Astrocyte of the cerebellum (primary cell): ENCODE data around the gene CNPY3.

Experiments used
- DNase-seq: peaks from one replicate; pipeline ENCODE4 v3.0.0-alpha.2; 2011; ENCODE audit warnings: low read depth
- H3K4me3 ChIP-seq: 2 replicates; pipeline ENCODE4 v1.5.1; 2011; ENCODE audit warnings: mild to moderate bottlenecking, low read depth, low read length, moderate library complexity
- in situ Hi-C: cut with HindIII; loops from 2 replicates; pipeline ENCODE4 v1.10.0; 2017; ENCODE audit warnings: low sequenced_read_pairs
- TF ChIP-seq, protein P1 (sequence below): IDR thresholded peaks from 2 replicates; pipeline ENCODE4 v1.5.1; 2012; ENCODE audit warnings: low read length, low read depth, moderate library complexity, mild to moderate bottlenecking; ENCODE audit errors: missing control alignments

The CNPY3 gene

DNA sequence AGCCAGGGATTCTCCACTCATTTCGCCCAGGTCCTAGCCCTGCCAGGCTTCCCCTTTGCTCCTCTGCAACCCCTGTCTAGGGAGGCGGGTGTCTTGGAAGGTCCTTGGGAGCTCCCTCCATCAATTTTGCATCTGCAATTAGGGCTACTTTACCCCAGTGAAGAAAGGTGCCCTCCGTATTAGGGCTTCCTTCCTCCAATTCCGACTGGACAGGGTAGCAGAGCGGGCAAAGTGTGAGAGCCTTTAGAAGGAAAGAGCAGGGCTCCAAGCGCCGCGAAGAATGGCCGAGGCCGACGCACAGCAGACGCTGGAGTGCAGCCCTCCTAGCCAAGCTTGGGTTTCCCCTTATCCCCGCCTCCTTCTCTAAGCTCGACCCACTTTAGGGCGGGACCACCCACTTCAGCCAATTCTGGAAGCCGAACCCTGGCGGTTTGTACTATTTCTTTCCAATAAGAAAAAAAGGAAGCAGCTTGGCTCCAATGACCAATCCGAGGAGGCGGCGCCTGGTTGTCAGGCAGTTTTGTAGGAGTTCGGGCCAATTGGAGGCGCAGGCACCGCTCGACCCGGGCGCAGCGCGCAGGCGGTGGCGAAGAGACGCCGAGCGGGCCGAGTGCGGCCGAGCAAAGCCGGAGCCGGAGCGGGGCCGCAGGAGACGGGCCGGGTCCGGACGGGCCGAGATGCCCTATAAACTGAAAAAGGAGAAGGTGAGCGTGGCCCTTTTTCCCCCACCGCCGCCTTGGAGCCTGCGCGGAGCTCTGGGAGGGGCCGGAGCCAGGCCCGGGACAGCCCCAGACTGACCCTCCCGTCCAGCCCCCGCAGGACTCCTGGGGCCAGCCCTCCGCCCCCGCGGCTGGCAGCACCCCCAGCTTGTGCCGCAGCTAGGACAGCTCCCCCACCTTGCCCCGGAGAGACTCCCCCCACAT lies 55.0 kb downstream of the CNPY3 start, which contains the start of gene PPP2R5D:
TSS of gene PPP2R5D (plus strand) at position 570 of the 923 bp plus-strand sequence. CDS start at position 678, 108 bp downstream.
- TF ChIP-seq, protein P1, sequence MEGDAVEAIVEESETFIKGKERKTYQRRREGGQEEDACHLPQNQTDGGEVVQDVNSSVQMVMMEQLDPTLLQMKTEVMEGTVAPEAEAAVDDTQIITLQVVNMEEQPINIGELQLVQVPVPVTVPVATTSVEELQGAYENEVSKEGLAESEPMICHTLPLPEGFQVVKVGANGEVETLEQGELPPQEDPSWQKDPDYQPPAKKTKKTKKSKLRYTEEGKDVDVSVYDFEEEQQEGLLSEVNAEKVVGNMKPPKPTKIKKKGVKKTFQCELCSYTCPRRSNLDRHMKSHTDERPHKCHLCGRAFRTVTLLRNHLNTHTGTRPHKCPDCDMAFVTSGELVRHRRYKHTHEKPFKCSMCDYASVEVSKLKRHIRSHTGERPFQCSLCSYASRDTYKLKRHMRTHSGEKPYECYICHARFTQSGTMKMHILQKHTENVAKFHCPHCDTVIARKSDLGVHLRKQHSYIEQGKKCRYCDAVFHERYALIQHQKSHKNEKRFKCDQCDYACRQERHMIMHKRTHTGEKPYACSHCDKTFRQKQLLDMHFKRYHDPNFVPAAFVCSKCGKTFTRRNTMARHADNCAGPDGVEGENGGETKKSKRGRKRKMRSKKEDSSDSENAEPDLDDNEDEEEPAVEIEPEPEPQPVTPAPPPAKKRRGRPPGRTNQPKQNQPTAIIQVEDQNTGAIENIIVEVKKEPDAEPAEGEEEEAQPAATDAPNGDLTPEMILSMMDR = no peak
- DNase-seq = peak; percentile 99
- H3K4me3 ChIP-seq = peak within 1 kb of the TSS; percentile 86
- in situ Hi-C loops = no loop called here

DNA sequence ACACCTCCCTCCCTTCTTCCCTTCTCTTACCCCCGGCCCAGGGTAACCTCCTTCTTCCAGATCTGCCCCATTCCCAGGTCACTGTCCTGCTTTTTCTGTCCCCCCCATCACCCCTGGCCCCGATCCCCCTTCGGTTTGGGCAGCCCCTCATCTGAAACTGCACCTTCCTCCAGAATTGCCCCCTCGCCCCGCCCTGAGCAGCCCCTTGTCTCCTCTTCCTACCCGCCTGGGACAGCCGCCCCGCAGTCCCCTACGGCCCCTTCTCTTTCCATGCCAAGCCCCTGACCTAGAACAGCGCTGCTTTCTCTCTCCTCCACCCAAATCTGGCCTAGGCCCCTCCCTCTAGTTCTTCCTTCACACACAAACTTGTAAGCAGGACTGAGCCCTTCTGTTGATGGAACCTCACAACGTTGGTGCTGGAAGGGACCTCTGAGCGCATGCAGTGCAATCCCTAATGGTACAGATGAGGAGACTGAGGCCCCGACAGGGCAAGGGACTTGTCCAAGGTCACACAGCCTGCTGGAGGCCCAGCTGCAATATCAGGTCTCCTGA lies 55.7 kb downstream of the CNPY3 start:
- no peak for DNase-seq
- in situ Hi-C loops = no loop called here
- TF ChIP-seq, protein P1 = no peak
- peak overlapping the region; percentile 86 for H3K4me3 ChIP-seq

DNA sequence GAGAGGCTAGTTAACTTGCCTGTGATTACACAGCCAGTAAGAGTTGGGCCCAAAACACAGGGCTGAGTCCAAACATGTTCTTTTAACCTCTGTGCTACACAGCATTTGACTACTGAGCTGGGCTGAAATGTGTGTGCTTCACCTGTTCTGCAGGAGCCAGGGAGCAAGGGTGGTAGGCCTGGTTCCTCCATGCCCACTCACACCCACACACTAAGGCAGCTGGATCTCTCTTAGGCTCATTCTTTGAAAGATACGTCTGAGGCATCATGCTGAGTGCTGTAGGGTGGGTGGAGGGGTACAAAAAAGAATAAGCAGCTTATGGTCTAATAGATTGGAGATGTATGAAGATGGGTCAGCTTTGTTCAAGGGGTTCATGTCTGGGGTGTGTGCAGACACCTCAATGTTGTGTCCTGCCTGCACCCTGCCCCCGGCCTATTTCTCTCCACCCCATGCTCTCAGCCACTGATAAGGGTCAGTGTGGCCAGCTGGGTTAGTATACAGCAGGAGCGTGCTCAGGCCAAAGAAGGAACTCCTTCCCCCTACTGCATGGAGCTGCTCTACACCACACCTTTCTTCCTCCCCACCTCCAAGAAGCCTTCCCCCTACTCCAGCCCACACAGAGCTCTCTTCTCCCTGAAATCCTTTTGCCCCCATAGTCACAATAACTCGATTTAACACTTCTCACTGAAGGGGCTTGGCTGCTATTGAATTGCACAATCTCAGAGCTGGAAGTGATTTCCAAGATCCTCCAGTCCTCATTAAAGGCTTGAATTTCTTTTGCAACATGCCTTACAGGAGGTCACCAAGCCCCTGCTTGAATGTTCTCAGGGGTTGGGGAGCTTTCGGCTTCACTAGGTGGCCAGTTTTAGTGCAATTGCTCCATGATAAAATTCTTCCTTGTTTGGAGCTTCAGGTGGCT lies 58.5 kb downstream of the CNPY3 start:
- TF ChIP-seq, protein P1 = no peak
- no peak overlapping the region for H3K4me3 ChIP-seq
- in situ Hi-C loops = no loop called here
- no peak for DNase-seq

DNA sequence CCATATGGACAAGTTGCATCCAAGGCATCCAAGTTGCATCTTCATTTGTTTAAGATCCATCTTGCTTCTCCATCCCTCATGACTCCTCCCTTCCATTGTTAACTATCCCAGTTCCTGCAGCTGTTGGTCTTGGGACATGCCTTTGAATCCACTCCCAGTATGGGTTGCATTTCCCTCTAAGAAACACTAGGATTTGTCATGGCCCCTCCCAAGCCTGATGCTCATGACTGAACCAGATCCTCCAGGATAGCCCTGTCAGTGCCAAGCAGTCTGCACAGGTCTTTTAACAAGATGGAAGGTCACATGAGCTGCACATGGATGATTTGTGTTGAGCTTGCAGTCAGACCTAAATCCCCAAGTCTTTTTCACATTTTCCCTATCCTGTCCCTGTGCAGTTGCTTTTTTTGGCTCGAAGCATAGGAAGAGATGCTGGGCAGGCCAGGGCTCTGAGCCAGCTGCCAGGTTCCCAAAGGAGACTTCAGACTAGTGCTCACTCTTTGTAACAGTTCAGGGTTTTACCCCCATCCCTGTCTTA lies 59.3 kb downstream of the CNPY3 start:
- TF ChIP-seq, protein P1 = no peak
- H3K4me3 ChIP-seq = no peak overlapping the region
- in situ Hi-C loops = no loop called here
- no peak for DNase-seq
